Osteocyte (in vitro differentiated cells): ENCODE measurements around the gene OAF. TPM values are rescaled to one million over a fixed set of nuclear protein-coding genes. Genes with fewer than 3 reads are reported as not detected.
"Not testable (repeated sequence)": the region's sequence is repeated elsewhere in the genome, so short reads cannot be mapped to it uniquely, and the experiment has no call there.

Experiments used
- DNase-seq: peaks from one replicate; pipeline ENCODE4 v3.0.0; 2021; ENCODE audit warnings: mixed read lengths; ENCODE audit not compliant: unreplicated experiment; ENCODE audit errors: extremely low spot score
- H3K27ac Mint-ChIP-seq: one replicate; pipeline ENCODE4 v1.8.0; 2021; ENCODE audit warnings: mild to moderate bottlenecking, mixed read lengths; ENCODE audit not compliant: unreplicated experiment
- H3K27me3 Mint-ChIP-seq: one replicate; pipeline ENCODE4 v1.8.0; 2021; ENCODE audit warnings: mixed read lengths; ENCODE audit not compliant: unreplicated experiment
- H3K36me3 Mint-ChIP-seq: one replicate; pipeline ENCODE4 v1.8.0; 2021; ENCODE audit warnings: mixed read lengths; ENCODE audit not compliant: unreplicated experiment
- H3K4me1 Mint-ChIP-seq: one replicate; pipeline ENCODE4 v1.8.0; 2021; ENCODE audit warnings: mixed read lengths; ENCODE audit not compliant: unreplicated experiment
- H3K4me3 Mint-ChIP-seq: one replicate; pipeline ENCODE4 v1.8.0; 2021; ENCODE audit warnings: mild to moderate bottlenecking, moderate library complexity, mixed read lengths; ENCODE audit not compliant: unreplicated experiment
- H3K9me3 Mint-ChIP-seq: one replicate; pipeline ENCODE4 v1.8.0; 2021; ENCODE audit warnings: mixed read lengths; ENCODE audit not compliant: unreplicated experiment
- total RNA-seq: library from RNA; stranded (reverse); gene quantifications from 2 replicates; pipeline ENCODE4 v1.2.1, GENCODE V29; 2021
- TF ChIP-seq, protein P1 (sequence below): fragments of 200-600 bp; sonication (generic); IDR thresholded peaks from 2 replicates; pipeline ENCODE4 v1.5.0; 2021; ENCODE audit warnings: antibody characterized with exemption, mild to moderate bottlenecking, moderate library complexity

The OAF gene
- total RNA-seq, 1 donor from 2014 or later, result 10.2 TPM

DNA sequence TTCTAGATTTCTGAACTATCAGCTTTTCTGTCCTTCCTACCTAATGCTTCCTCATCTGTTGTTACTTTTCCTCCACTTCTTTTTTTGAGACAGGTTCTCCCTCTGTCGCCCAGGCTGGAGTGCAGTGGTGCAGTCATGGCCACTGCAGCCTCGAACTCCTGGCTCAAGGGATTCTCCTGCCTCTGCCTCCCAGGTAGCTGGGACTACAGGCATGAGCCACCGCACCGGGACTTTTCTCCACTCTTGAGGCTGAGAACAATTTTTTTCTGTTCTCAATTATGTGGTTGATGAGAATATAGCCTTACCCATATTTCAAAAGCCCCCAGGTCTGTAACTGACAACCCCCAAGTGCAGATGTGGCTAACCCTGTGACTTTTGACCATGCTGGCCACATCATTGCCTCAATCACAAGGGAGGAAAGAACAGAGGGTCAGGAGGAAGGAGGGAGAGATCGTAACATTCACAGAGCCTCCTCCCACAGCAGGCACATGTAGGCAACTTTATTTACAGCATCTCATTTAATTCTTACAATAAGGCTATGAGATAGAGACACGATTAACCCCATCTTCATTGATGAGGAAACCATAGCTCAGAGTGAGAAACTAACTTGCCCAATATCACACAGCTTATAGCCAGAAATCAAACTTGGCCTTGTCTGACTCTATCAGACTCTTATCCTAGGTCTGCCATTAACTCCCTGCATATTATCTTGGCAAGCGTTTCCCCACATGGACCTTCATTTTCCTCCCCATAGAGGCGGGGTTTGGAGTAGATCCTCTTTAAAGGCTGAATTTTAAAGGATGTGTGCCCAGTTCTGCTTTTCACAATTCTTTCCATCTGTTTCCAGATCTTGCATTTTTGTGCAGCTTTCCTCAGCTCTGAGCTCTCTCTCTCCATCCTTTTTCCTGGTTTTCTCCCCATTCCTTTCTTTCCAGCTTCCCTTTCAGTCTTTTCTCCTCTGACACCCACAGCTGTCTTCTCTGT, 38.7 kb downstream of the OAF start:
- TF ChIP-seq, protein P1, sequence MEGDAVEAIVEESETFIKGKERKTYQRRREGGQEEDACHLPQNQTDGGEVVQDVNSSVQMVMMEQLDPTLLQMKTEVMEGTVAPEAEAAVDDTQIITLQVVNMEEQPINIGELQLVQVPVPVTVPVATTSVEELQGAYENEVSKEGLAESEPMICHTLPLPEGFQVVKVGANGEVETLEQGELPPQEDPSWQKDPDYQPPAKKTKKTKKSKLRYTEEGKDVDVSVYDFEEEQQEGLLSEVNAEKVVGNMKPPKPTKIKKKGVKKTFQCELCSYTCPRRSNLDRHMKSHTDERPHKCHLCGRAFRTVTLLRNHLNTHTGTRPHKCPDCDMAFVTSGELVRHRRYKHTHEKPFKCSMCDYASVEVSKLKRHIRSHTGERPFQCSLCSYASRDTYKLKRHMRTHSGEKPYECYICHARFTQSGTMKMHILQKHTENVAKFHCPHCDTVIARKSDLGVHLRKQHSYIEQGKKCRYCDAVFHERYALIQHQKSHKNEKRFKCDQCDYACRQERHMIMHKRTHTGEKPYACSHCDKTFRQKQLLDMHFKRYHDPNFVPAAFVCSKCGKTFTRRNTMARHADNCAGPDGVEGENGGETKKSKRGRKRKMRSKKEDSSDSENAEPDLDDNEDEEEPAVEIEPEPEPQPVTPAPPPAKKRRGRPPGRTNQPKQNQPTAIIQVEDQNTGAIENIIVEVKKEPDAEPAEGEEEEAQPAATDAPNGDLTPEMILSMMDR, result no peak
- Mint-ChIP-seq H3K9me3 (no peaks in the 10 kb centered on the region), H3K27ac (no peak overlapping the region), H3K27me3 (peaks cover 71% of the 10 kb centered on the region), H3K36me3 (no peaks in the 10 kb centered on the region), H3K4me3 (no peak overlapping the region), H3K4me1 (no peaks in the 10 kb centered on the region)
- DNase-seq, result no peak

- H3K4me3 Mint-ChIP-seq, H3K36me3 Mint-ChIP-seq: not testable (repeated sequence)
Measured at GRCh38 chr11:120253377-120253776, 42.5 kb downstream of the OAF start.

DNA sequence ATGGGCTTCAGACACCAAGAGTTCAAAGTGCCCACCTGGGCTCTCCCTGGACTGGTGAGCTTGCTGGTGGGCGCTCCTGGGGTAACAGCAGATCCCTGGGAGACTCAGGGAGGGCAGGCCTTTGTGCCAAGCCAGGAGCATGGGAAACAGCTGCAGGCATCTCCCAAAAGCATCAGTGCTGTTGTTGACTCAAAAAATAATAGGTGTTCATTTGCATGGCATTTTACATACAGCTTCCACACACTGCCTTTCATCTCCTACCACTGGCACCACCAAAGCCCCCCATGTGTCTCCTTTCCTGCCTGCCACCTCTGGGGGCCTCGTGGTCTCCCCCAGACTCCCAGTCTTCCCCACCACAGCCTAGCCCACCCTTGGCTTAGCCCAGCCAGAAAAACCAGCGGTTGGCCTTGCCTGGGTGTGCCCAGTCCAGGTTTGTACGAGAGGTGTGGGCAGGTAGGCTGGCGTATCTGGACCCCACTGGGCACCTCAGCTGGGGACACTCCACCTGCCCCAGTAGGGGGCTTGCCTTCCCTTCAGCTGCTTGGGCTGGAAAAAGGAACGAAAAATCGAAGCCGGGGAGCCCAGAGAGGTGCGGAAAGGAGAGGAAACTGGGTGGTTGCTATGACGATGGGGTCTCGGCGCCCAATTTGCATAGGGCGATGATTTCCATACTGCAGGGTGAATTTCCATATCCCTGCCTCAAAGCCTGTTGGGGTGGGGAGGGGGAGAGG, 44.1 kb downstream of the OAF start:
- DNase-seq, result no peak
- H3K4me3 Mint-ChIP-seq, result no peak overlapping the region
- no peaks in the 10 kb centered on the region for H3K4me1 Mint-ChIP-seq
- H3K27ac Mint-ChIP-seq, result no peak overlapping the region
- no peaks in the 10 kb centered on the region for H3K36me3 Mint-ChIP-seq
- TF ChIP-seq, protein P1, result no peak
- no peaks in the 10 kb centered on the region for H3K9me3 Mint-ChIP-seq
- peaks cover 65% of the 10 kb centered on the region for H3K27me3 Mint-ChIP-seq

More at GRCh38 chr11:120253377-120253776, 42.5 kb downstream of the OAF start:
- peaks cover 71% of the 10 kb centered on the region for H3K27me3 Mint-ChIP-seq
- H3K4me1 Mint-ChIP-seq, DNase-seq, H3K27ac Mint-ChIP-seq, H3K9me3 Mint-ChIP-seq: not testable (repeated sequence)

- no peaks in the 10 kb centered on the region for H3K36me3 Mint-ChIP-seq
- no peaks in the 10 kb centered on the region for H3K9me3 Mint-ChIP-seq
- H3K4me1 Mint-ChIP-seq, result no peaks in the 10 kb centered on the region
- no peak overlapping the region for H3K4me3 Mint-ChIP-seq
- H3K27me3 Mint-ChIP-seq, result peaks cover 61% of the 10 kb centered on the region
- TF ChIP-seq, protein P1, result no peak
- DNase-seq, result no peak
- no peak overlapping the region for H3K27ac Mint-ChIP-seq
Measured at GRCh38 chr11:120255519-120255866, 44.7 kb downstream of the OAF start.

DNA sequence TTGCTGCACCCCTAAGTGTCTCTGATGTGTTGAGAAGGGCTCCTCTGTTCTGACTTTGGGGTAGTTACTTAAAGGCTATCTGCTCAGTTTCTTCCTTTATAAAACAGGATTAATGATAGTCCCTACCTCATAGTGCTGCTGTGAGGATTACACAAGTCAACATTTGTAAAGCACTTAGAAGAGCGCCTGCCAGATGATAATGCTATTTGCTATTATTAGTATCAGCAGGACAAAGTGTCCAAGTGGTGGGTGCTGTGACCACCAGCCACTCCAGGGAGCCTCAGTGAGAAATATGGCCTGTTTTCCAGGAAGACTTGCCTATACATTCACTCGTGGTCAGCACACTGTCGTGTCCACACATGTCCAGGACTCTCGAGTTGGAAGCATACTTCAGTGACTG, 45.3 kb downstream of the OAF start:
- Mint-ChIP-seq H3K9me3 (no peaks in the 10 kb centered on the region), H3K27me3 (peaks cover 66% of the 10 kb centered on the region), H3K27ac (no peak overlapping the region), H3K36me3 (no peaks in the 10 kb centered on the region), H3K4me3 (no peak overlapping the region), H3K4me1 (no peaks in the 10 kb centered on the region)
- TF ChIP-seq, protein P1, result no peak
- DNase-seq, result no peak
